GM18858 (cell line): ENCODE measurements around the gene ETFRF1.

Source experiments
- ATAC-seq: cut with Tn5 transposase; IDR thresholded peaks from one replicate; pipeline ENCODE4 v1.9.1; 2021; ENCODE audit not compliant: unreplicated experiment

The ETFRF1 gene

DNA sequence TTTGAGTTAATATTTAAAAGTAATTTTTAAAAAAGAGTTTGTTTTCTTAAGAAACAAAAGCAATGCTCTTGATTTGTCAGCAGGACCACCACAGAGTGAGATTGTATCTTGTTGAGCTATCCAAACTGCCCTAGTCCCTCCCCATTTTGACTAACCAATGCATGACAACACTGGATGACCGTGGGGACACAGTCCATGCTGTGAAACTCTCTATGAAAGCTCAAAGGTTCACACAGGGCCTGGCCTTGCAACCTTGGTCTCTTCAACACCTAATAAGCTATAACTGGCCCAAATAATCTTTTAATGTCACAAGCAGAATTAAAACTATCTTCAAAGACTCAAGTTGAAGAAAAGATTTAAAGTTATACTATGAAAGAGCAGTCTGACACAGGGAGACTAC is 13.5 kb downstream of the ETFRF1 start:
- no peak for ATAC-seq

DNA sequence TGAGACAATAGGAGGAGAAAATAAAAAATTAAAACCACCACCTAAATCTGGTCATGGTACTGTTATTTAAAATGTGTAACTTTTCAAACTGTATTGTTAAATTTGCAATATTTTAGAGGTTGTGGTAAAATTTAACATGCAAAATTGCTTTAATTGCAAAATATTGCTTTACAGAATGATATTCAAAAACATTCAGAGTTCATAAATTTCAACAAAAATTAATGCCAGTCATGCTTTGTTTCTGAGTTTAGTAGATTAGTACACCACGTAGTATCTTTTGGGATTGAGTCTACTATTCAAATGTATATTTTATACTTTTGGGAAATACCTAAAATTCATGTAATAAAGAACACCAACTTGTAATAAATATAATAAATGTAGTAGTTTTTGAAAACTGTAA is 18.3 kb downstream of the ETFRF1 start:
- ATAC-seq, result no peak

DNA sequence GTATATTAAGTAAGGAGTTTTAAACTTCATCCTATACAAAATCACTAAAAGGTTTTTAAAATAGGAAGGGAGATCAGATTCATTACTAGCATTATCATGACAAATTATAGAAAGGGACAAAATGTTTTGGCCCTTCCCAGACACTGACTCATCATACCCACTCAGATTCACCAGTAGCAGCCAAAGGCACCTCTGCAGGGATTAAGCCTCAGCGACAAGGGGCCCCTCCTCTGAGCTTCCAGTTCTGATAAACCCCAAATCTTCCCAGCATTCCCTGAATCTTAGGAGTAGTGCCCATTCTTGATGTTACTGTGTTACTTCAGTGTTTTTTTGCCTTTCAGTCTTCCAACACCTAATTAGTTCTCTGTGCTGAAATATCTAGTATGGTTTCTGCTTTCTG is 41.2 kb downstream of the ETFRF1 start:
- ATAC-seq, result no peak

DNA sequence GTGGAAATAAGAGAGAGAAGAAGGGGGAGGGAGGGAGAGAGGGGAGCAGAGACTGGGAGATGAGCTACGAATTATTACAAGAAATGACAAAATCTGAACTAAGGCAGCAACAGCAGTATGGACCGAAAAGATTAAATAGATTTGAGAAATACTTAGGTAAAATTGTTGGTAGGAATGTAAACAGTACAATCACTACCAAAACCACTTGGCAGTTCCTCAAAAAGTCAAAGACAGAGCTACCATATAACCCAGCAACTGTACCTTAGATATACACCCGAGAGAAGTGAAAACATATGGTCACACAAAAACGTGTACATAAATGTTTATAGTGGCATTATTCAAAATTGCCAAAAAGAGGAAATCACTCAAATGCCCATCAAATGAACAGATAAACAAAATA is 41.6 kb downstream of the ETFRF1 start:
- ATAC-seq, result no peak

DNA sequence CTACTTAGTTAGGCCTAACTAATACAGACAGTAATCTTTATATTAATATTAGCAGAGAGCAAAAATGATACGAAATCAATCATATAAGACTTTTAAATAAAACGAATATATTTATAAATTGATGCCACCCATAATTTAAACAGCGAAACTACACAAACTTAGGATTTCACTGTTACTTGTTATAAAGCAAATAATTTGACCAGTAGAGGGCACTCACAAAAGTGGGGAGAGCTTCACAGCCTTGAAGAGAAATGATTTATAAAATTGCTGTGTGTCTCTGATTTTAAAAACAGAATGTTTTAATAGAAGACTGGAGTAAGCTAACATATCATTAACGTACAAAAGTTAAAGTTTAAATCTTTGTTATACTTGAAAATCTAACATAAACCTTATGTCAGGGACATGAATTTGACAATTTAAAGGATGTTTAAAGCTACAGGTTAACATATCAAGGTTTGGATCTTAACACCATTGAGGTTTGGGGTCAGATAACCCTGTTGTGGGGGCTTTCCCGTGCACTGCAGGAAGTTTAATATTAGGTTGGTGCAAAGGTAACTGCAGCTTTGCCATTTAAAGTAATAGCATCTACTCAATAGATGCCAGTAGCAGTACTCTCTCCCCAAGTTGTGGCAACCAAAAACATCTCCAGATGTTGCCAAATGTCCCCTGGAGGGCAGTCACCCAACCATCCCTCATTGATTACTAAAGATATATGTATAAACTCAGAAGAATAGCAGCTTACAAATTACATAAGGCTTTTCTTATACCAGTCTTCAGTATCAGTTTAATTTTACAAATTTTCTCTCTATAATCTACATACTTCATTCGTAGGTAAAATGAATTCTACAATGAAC is 46.4 kb downstream of the ETFRF1 start:
- ATAC-seq, result no peak

DNA sequence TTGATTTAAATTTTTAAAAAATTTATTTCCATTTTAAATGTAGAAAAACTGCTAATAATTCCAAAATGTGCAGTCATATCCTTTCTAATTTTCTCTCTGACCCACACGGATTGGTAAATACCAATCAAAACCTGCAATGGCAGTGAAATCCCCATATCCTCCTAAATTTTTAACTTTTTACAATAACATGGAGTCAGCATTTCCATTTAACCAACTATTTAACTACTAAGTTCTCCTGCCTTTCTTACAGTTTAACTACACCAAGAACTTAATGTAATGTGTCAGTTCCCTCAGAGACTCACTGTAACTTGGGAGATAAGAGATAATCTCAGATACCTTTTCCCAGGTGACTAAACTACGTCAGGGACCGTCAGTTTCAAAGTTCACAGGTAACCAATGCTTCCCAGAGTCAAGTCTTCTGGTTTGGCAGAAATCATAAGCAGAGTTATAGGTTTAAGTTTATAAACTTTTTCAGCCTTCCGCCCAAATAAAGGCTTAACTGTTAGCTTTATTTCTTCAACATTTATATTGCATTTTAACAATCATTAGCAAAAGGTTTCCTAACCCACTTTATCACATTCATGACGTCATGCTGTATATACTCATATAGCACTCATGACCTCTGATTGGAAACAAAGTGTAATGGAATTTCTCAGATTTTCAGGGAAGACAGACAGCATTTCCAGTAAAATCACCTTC is 48.1 kb downstream of the ETFRF1 start:
- ATAC-seq, result no peak

DNA sequence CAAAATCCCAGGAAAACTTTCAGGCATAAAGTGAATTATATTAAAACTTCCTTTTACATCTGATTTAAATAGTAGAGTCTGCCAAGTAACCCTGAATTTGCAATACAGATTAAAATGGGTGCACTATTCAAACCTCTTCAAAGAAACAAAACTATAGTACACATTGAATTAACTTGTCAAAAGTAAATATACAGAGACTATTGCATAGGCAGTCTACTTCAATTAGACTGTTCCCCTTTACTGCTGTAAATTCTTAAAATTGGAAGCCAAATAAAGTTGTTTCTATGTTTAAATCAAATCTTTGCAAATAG is 48.6 kb downstream of the ETFRF1 start:
- no peak for ATAC-seq

DNA sequence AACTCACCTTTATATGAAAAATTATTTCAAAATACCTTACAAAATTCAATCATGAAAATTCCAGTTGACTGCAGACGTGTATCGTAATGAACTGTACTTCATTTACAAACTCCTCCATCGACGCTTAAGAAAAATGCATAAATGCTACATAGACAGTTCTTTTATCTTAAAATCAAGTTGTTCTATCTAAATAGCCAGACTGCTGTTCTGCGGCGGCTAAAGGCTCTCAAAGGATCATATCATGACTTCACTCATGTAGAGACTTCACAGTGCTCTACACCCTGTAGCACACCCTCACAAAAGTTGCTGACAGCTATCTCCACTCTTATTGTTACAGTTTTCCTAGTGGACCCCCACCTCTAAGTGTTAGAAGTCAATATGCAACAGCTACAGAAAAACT is 50.5 kb downstream of the ETFRF1 start:
- no peak for ATAC-seq

DNA sequence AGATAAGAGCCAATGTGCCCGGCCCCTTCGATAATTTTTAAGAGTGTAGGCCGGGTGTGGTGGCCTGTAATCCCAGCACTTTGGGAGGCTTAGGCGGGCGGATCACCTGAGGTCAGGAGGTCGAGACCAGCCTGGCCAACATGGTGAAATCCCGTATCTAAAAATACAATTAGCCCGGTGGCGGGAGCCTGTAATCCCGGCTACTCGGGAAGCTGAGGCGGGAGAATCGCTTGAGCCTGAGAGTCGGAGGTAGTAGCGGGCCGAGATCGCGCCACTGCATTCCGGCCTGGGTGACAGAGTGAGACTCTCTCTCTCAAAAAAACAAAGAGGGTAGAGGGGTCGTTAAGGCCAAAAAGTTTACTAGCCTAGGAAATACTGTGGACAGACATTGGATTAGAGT is 53.1 kb downstream of the ETFRF1 start:
- ATAC-seq, result no peak

DNA sequence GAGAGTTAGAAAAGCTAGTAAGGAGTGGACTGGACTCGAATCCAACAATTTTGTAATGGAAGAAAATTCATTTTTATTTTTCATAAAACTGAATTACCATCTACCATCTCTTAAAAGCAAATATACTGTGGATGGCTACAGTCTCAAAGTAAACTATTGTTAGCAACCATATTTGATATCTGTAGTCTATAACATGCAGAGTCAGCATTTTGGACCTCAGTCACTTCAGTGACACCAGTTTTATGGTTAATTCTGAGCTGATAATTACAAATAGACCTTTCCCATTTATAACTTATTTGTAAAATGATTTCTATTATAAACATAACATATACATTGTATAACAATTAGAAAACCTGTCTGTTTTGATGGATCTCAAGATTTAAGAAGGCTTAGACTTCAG is 53.7 kb downstream of the ETFRF1 start:
- ATAC-seq, result no peak

DNA sequence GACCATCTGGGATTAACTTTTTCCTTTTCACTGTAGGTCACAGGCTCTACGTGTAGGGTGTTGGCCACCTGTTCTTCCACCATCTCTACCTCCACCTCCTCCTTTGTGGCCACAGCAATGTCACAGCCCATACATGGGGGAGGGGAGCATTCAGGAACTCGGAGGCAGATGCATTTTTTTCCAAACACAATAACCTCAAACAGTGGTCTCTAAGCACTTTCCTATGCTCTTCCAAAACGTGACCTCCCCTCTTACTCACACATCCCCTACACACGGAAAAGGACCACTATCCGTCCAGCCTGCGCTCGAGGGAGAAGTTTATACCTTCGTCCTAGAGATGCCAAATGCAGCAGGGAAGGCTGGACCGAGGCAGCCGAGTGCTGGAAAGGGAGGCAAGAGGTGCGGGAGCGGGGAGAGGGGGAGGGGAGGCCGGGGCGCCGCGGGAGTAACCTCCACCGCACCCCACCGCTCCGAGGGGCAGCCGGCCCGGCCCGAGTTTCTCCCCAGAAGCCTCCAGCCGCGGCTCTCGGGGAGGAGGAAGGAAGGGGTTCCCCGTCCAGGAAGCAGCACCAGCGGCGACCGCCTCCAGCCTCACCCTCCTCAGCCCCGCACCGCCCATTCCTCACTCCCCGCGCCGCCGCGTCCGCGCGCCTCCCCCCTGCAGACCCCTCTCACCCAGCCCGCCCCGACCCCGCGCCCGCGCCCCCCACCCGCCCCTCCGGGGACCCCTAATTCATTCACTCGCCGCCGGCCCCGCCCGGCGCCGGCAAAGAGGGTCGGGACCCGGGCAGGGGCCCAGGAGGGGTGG is 55.1 kb downstream of the ETFRF1 start:
- ATAC-seq, result no peak

DNA sequence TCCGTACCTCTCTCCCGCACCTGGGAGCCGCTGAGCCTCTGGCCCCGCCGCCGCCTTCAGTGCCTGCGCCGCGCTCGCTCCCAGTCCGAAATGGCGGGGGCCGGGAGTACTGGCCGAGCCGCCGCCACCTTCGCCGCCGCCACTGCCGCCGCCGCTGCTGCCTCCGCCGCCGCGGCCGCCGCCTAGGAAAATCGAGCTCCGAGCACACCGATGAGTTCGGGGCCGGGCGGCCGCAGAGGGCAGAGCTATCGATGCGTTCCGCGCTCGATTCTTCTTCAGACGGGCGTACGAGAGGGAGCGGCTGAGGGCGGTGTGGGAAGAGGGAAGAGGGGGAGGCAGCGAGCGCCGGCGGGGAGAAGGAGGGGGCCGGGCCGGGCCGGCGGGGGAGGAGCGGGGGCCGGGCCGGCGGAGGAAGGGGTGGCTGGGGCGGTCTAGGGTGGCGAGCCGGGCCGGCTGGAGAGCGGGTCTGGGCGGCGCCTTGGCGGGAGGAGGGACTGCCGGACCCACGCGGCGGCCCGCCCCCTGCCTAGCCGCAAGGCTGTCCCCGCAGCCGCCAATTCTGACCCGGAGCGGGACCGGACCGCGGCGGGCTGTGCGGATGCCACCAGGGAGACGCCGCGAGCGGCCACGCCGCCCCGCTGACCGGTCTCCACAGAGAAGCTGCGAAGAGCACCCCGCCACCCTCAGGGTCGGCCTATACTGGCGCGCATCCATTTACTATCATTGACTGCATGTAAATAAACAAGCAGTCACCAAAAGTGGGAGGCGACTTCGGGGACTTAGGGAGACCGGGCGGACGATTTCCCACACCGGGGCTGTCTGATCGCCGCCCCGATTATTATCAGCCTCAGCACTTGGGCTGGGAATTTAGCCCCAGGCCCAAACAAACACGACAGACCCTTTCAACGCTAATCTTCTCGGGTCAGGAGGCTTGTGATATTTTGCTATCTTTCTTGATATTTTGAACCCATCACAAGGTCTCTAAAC is 56.0 kb downstream of the ETFRF1 start, which contains the start of gene KRAS:
TSS of gene KRAS (minus strand) at position 186 of the 987 bp plus-strand sequence.
- peak; percentile 54 for ATAC-seq

DNA sequence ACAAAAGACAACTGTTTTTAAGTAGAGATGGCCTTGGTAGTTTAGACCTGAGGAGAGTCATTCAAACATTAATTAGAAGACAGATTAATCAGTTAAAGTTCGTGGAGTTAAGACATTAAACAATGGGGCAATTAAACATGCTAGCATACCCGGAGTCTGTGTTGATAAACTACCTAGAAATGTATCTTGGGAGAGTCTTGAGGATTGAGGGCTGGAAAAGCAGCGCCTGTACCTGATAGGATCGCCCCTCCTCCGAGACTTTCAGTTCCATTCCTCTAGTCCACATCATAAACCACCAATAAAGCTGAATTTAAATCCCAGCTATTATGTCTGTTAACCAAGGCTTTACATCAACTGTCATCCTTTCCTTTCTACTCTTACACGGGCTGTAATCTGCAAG is 56.7 kb downstream of the ETFRF1 start:
- ATAC-seq, result no peak

DNA sequence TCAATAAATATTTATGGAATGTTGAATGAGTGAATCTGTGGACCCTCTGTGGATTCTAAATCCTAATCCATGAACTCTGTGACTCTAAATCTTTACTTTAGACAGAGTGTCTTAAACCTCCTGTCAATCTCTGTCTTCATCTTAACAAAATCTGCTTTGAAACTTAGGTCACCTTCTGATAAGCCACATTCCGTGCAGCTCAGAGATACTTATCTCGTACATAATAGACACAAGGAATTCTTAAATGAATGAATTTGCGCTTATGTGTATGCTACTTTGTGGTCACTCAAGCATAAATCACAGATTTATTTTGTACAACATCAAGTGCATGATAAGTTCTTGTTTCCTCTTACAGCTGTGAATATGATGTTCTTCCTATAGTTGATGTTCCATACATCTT is 57.9 kb downstream of the ETFRF1 start:
- no peak for ATAC-seq

DNA sequence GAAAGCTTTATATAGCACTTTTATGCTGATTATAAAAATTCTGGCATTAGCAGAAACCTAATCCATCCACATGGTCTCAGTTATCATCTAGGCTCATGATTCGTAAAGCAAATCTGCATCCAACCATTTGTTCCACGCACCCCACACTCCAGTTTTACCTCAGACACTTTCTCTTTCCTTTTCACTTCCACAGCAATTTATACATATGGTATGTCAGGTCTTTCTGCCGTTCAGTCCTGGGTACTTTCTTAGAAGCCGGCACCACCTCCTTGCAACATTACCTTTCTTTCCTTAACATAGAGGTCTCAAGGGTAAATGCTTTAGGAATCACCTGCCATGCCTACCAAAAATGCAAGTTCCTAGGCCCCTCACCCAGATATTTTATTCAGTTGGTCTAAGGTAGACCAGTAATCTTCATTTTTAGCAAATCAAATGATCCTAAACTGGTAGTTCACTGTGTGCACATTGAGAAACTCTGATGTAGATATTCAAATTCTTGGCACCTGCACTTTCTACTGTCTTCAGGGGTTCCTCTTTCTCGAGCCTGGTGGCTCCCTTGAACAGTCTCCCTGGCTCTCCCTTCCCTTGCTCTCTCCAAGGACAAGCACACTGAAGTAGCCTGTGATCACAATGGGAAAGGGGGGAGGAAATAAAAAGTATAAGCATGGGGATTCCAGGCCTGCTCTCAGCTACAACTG is 58.5 kb downstream of the ETFRF1 start:
- no peak for ATAC-seq

DNA sequence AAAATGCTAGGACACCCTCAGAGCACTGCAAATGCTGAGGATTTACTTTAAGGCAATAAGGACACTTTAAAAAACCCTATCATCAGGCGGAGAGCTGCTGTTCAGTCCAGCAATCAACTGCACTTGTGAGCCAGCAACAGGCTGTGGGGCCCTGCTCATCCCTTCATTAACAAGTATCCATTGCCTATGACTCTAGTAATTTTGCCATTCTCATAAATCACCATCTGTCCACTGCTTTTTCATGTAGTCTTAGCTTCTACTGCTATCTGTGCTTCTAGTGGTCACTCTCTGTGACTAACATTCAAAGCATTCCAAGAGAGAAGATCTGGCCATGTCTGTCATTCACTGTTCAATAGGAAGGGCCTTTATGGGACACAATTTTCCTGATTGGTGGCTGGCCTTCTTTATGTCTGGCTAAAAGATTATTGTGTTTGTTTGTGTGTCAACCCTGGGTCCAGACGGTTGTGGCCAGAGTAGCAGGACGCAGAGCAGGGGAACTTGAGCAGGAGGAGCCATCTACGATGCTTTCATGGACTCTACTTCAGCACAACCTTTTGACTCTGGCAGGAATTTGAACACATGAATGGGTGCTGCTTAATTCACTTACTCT is 59.3 kb downstream of the ETFRF1 start:
- no peak for ATAC-seq
